Measurements from ENCODE around the gene ABCA9.

The ABCA9 gene

DNA sequence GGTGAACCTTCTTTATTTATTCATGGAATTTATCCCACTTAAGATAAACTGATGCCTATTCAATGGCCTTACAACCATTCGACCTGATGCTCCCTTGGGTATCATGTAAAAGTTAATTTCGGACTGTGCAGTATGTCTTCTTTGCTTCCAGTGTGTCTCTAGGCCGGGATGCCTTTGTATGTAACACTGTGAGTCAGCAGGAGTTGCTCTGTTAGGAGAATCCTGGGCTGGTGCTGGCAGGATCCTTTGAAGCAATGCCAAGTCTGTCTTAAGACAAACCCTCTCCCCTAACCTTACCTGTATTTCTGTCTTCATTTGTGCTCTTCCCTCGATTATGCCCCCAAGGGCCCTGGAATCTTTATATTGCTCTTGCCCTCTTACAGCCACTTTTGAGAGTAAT is 67.6 kb downstream of the ABCA9 start:
- Histone ChIP-seq H3K9ac (ENCODE audit: low read length) (no peak overlapping the region), H3K23ac (ENCODE audit: low read length in 2 of 2) (no peak overlapping the region), H3K27ac (ENCODE audit: low read length, poor library complexity, severe bottlenecking) (no peak overlapping the region), H3K14ac (ENCODE audit: low read length in 2 of 2) (no peak overlapping the region), H2AFZ (ENCODE audit: low read depth, low read length) (no peak overlapping the region), H3K4me2 (ENCODE audit: low read length, poor library complexity, severe bottlenecking) (no peak overlapping the region), H2AK5ac (ENCODE audit: low read length, severe bottlenecking) (no peak overlapping the region), H2BK12ac (ENCODE audit: low read length in 2 of 2) (no peak overlapping the region), H3K36me3 (ENCODE audit: control insufficient read depth in 1 of 2, insufficient read depth in 2 of 2, low read depth in 1 of 2, low read length in 2 of 2) (peaks cover 0 to 84% of the 10 kb centered on the region in 2 experiments), H3K4me1 (ENCODE audit: control insufficient read depth, insufficient read depth, low read depth, low read length) (no peaks in the 10 kb centered on the region), H3K79me1 (replicated peaks; ENCODE audit: low read length, poor library complexity, severe bottlenecking) (no peaks in the 10 kb centered on the region), H4K91ac (ENCODE audit: low read length) (no peak overlapping the region), H2BK15ac (ENCODE audit: low read depth, poor library complexity, severe bottlenecking) (no peak overlapping the region), H2BK120ac (ENCODE audit: low read depth, low read length) (no peak overlapping the region), H2BK5ac (ENCODE audit: low read depth, low read length, poor library complexity, severe bottlenecking) (no peak overlapping the region), H3K18ac (ENCODE audit: low read depth in 1 of 2, low read length in 2 of 2) (peak overlapping the region in 1 of 2 experiments; percentile 43), H3K4me3 (ENCODE audit: insufficient read depth in 1 of 2, low read depth in 1 of 2, low read length in 2 of 2) (no peak overlapping the region), H3K27me3 (ENCODE audit: control insufficient read depth in 1 of 2, insufficient read depth in 1 of 2, low read length in 2 of 2) (no peaks in the 10 kb centered on the region), H3K4ac (ENCODE audit: low read depth in 1 of 2, low read length in 2 of 2) (no peak overlapping the region), H4K8ac (ENCODE audit: low read length) (no peak overlapping the region), H3K9me3 (ENCODE audit: control insufficient read depth, low read length) (no peaks in the 10 kb centered on the region)
- 80% methylated on average over 4 of the region's 4 CpGs for WGBS
- peak; percentile 14 for DNase-seq

DNA sequence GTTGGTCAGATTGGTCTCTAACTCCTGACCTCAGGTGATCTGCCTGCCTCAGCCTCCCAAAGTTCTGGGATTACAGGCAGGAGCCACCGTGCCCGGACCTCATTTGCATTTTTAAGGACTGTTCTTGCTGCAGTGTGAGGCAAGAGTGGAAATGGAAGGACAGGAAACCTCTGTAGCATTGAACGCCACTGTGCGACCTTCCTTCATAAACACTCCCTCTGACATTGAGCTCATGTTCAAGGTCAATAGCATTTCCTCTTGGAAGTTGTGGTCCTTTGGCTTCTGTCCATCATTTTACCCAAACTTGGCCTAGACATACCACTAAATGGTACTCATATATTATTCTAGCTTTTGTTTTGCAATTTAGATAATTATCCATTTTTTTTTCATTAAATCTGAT is 72.8 kb downstream of the ABCA9 start:
- Histone ChIP-seq H2BK5ac (ENCODE audit: low read depth, low read length, poor library complexity, severe bottlenecking) (no peak overlapping the region), H3K9me3 (ENCODE audit: control insufficient read depth, low read length) (no peaks in the 10 kb centered on the region), H3K4me3 (ENCODE audit: insufficient read depth in 1 of 2, low read depth in 1 of 2, low read length in 2 of 2) (no peak overlapping the region), H3K14ac (ENCODE audit: low read length in 2 of 2) (no peak overlapping the region), H3K18ac (ENCODE audit: low read depth in 1 of 2, low read length in 2 of 2) (no peak overlapping the region), H2AK5ac (ENCODE audit: low read length, severe bottlenecking) (no peak overlapping the region), H2BK15ac (ENCODE audit: low read depth, poor library complexity, severe bottlenecking) (no peak overlapping the region), H3K23ac (ENCODE audit: low read length in 2 of 2) (no peak overlapping the region), H3K4me1 (ENCODE audit: control insufficient read depth, insufficient read depth, low read depth, low read length) (no peaks in the 10 kb centered on the region), H3K27me3 (ENCODE audit: control insufficient read depth in 1 of 2, insufficient read depth in 1 of 2, low read length in 2 of 2) (no peaks in the 10 kb centered on the region), H3K9ac (ENCODE audit: low read length) (no peak overlapping the region), H3K79me1 (replicated peaks; ENCODE audit: low read length, poor library complexity, severe bottlenecking) (no peaks in the 10 kb centered on the region), H2BK120ac (ENCODE audit: low read depth, low read length) (no peak overlapping the region), H4K8ac (ENCODE audit: low read length) (no peak overlapping the region), H2AFZ (ENCODE audit: low read depth, low read length) (no peak overlapping the region), H3K4ac (ENCODE audit: low read depth in 1 of 2, low read length in 2 of 2) (no peak overlapping the region), H3K27ac (ENCODE audit: low read length, poor library complexity, severe bottlenecking) (no peak overlapping the region), H2BK12ac (ENCODE audit: low read length in 2 of 2) (peak overlapping the region in 1 of 2 experiments; percentile 18), H3K36me3 (ENCODE audit: control insufficient read depth in 1 of 2, insufficient read depth in 2 of 2, low read depth in 1 of 2, low read length in 2 of 2) (peaks cover 0 to 98% of the 10 kb centered on the region in 2 experiments), H3K4me2 (ENCODE audit: low read length, poor library complexity, severe bottlenecking) (no peak overlapping the region), H4K91ac (ENCODE audit: low read length) (no peak overlapping the region)
- WGBS: 97% methylated on average over 4 of the region's 4 CpGs
- no peak for DNase-seq

DNA sequence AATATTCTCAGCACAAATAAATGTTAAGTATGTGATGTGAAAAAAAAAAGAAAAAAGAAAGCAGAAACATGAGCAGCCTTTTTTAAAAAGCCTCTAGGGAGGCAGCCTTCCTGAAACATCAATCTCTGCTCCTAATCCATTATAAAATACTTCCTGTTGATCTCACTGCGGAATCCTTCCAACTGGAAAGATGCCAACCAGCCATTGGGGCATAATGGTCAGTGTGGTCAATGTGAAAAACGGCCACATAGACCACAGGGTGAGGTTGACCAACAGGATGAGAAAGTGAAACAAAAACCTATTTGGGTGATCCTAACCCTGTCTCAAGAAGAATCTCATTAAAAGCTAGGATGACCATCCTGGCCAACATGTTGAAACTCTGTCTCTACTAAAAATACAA is 79.4 kb downstream of the ABCA9 start:
- 0% methylated on average over 2 of the region's 2 CpGs for WGBS
- H2AFZ ChIP-seq (ENCODE audit: low read depth, low read length): no peak overlapping the region

DNA sequence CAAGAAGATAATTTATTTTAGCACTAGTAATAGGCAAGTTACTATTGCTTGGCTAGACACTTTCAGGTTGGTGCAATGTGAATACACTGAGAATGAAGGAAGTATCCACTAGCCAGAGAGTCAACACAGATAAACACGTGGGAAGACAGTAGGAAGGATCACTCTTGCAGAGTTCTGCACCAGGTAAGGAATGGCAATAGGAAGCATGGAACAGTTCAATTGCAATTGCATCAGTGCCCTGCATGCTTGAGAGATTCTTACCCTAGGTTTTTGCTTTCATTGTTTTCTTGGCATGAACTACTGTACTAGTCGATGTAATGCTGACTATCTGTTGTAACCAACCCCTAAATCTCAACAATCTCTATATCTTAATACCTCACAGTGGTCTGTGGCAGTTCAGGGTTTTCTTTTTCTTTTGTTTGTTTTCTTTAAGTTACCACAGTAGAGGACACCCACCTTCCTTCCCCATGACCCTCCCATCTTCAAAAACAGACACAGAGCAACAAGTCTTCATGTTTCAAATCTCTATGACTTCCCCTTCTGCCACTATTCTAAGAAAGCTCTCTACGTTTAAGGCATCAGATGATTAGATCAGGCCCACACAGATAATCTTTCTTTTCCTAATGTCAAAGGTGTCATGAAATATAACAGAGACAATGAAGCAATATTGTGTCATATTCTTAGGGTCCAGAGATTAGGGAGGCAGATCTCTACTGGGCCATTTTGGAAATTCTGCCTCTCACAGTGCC is 87.5 kb downstream of the ABCA9 start:
- Histone ChIP-seq H3K9ac (ENCODE audit: low read length) (no peak overlapping the region), H3K23ac (ENCODE audit: low read length in 2 of 2) (no peak overlapping the region), H2AFZ (ENCODE audit: low read depth, low read length) (no peak overlapping the region), H3K27me3 (ENCODE audit: control insufficient read depth in 1 of 2, insufficient read depth in 1 of 2, low read length in 2 of 2) (no peaks in the 10 kb centered on the region), H3K4me1 (ENCODE audit: control insufficient read depth, insufficient read depth, low read depth, low read length) (no peaks in the 10 kb centered on the region), H3K4me2 (ENCODE audit: low read length, poor library complexity, severe bottlenecking) (no peak overlapping the region), H3K4me3 (ENCODE audit: insufficient read depth in 1 of 2, low read depth in 1 of 2, low read length in 2 of 2) (no peak overlapping the region), H2BK5ac (ENCODE audit: low read depth, low read length, poor library complexity, severe bottlenecking) (no peak overlapping the region), H3K9me3 (ENCODE audit: control insufficient read depth, low read length) (peaks cover 4% of the 10 kb centered on the region), H4K91ac (ENCODE audit: low read length) (no peak overlapping the region), H3K27ac (ENCODE audit: low read length, poor library complexity, severe bottlenecking) (no peak overlapping the region), H3K4ac (ENCODE audit: low read depth in 1 of 2, low read length in 2 of 2) (no peak overlapping the region), H2AK5ac (ENCODE audit: low read length, severe bottlenecking) (no peak overlapping the region), H3K36me3 (ENCODE audit: control insufficient read depth in 1 of 2, insufficient read depth in 2 of 2, low read depth in 1 of 2, low read length in 2 of 2) (peaks cover 0 to 46% of the 10 kb centered on the region in 2 experiments), H3K14ac (ENCODE audit: low read length in 2 of 2) (no peak overlapping the region), H2BK12ac (ENCODE audit: low read length in 2 of 2) (no peak overlapping the region), H2BK15ac (ENCODE audit: low read depth, poor library complexity, severe bottlenecking) (no peak overlapping the region), H2BK120ac (ENCODE audit: low read depth, low read length) (no peak overlapping the region), H3K79me1 (replicated peaks; ENCODE audit: low read length, poor library complexity, severe bottlenecking) (no peaks in the 10 kb centered on the region), H4K8ac (ENCODE audit: low read length) (no peak overlapping the region), H3K18ac (ENCODE audit: low read depth in 1 of 2, low read length in 2 of 2) (peak overlapping the region in 1 of 2 experiments; percentile 62)
- WGBS: 78% methylated on average over 2 of the region's 3 CpGs
- no peak for DNase-seq

More for the DNA sequence above, 79.4 kb downstream of the ABCA9 start:
- Histone ChIP-seq H2BK15ac (ENCODE audit: low read depth, poor library complexity, severe bottlenecking) (no peak overlapping the region), H3K4me2 (ENCODE audit: low read length, poor library complexity, severe bottlenecking) (no peak overlapping the region), H3K36me3 (ENCODE audit: control insufficient read depth in 1 of 2, insufficient read depth in 2 of 2, low read depth in 1 of 2, low read length in 2 of 2) (peaks cover 0 to 75% of the 10 kb centered on the region in 2 experiments), H3K9ac (ENCODE audit: low read length) (peak overlapping the region; percentile 19), H2AK5ac (ENCODE audit: low read length, severe bottlenecking) (no peak overlapping the region), H4K8ac (ENCODE audit: low read length) (no peak overlapping the region), H3K4me3 (ENCODE audit: insufficient read depth in 1 of 2, low read depth in 1 of 2, low read length in 2 of 2) (no peak overlapping the region), H3K9me3 (ENCODE audit: control insufficient read depth, low read length) (no peaks in the 10 kb centered on the region), H3K79me1 (replicated peaks; ENCODE audit: low read length, poor library complexity, severe bottlenecking) (no peaks in the 10 kb centered on the region), H3K18ac (ENCODE audit: low read depth in 1 of 2, low read length in 2 of 2) (peak overlapping the region in 1 of 2 experiments; percentile 67), H2BK12ac (ENCODE audit: low read length in 2 of 2) (no peak overlapping the region), H3K4me1 (ENCODE audit: control insufficient read depth, insufficient read depth, low read depth, low read length) (peaks cover 1% of the 10 kb centered on the region), H3K27ac (ENCODE audit: low read length, poor library complexity, severe bottlenecking) (no peak overlapping the region), H4K91ac (ENCODE audit: low read length) (no peak overlapping the region), H3K4ac (ENCODE audit: low read depth in 1 of 2, low read length in 2 of 2) (no peak overlapping the region), H2BK5ac (ENCODE audit: low read depth, low read length, poor library complexity, severe bottlenecking) (no peak overlapping the region), H3K27me3 (ENCODE audit: control insufficient read depth in 1 of 2, insufficient read depth in 1 of 2, low read length in 2 of 2) (no peaks in the 10 kb centered on the region), H3K14ac (ENCODE audit: low read length in 2 of 2) (no peak overlapping the region), H3K23ac (ENCODE audit: low read length in 2 of 2) (no peak overlapping the region), H2BK120ac (ENCODE audit: low read depth, low read length) (no peak overlapping the region)
- DNase-seq: peak; percentile 94

Data from mesenchymal stem cell (in vitro differentiated cells and primary cell).